T-helper 17 cell (primary cell): Measurements from ENCODE around the gene SSBP4. TPM values are rescaled to one million over a fixed set of nuclear protein-coding genes. Genes with fewer than 3 reads are reported as not detected.
A peak's percentile ranks its signal among the peaks of the same experiment; 100 is the strongest.

Source experiments
- ATAC-seq: fragments of 150-1000 bp; cut with Tn5 transposase; 2 replicates; pipeline ENCODE4 v1.10.0; 2021; ENCODE audit warnings: mild to moderate bottlenecking, moderate library complexity
- DNase-seq, 3 donors: peaks; one replicate each; pipeline versions ENCODE4 v3.0.0 to v3.0.0-alpha.2; 2020 to 2021
- H3K9me3 ChIP-seq: one replicate; pipeline ENCODE4 v1.7.0; 2013; ENCODE audit warnings: low read length, mild to moderate bottlenecking; ENCODE audit not compliant: control insufficient read depth, poor library complexity, severe bottlenecking
- H3K27ac Mint-ChIP-seq: one replicate; pipeline ENCODE4 v1.8.0; 2022; ENCODE audit warnings: mild to moderate bottlenecking, moderate library complexity, mixed read lengths
- H3K27me3 Mint-ChIP-seq: one replicate; pipeline ENCODE4 v1.8.0; 2022; ENCODE audit warnings: mixed read lengths
- H3K36me3 Mint-ChIP-seq: one replicate; pipeline ENCODE4 v1.8.0; 2022; ENCODE audit warnings: low read depth, mixed read lengths
- H3K4me1 Mint-ChIP-seq: one replicate; pipeline ENCODE4 v1.8.0; 2022; ENCODE audit warnings: mild to moderate bottlenecking, mixed read lengths
- H3K4me3 Mint-ChIP-seq: one replicate; pipeline ENCODE4 v1.8.0; 2022; ENCODE audit warnings: mild to moderate bottlenecking, moderate library complexity, mixed read lengths
- total RNA-seq, 4 donors: library from RNA in 2 of 4; stranded (reverse) in 2 of 4; gene quantifications; one replicate each; pipeline ENCODE4 v1.2.3 and lab custom pipeline; 2022 to 2026

SSBP4 gene
- total RNA-seq, 2 donors from 2014 or later, result 112 to 113 TPM

- H3K27ac Mint-ChIP-seq, result peak overlapping the region; percentile 79
- no peaks in the 10 kb centered on the region for H3K36me3 Mint-ChIP-seq
- H3K27me3 Mint-ChIP-seq, result no peaks in the 10 kb centered on the region
- ATAC-seq, result peak; percentile 65
- H3K4me3 Mint-ChIP-seq, result peak overlapping the region; percentile 66
- peak; percentile 52 to 56 (median 53) for DNase-seq
- no peaks in the 10 kb centered on the region for H3K9me3 ChIP-seq
- H3K4me1 Mint-ChIP-seq, result peaks cover 34% of the 10 kb centered on the region
Measured at GRCh38 chr19:18469069-18469846, 50.1 kb downstream of the SSBP4 start.

DNA sequence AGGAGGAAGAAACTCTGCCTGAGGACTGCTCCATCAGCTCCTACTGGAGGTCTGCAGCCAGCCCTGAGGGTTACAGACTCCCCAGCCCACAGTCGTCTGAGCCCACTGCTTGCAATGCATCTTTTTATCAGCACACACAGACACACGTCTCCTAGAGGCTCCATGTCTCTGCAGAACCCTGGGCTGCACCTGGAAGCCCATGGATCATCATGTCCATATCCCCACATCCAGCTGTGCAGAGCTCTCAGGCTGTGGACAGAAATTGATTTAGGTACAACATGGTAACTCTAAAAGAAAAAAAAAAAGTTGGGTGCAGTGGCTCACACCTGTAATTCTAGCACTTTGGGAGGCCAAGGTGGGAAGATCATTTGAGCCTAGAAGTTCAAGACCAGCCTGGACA is 51.6 kb downstream of the SSBP4 start:
- Mint-ChIP-seq H3K27me3 (no peaks in the 10 kb centered on the region), H3K4me3 (no peak overlapping the region), H3K36me3 (no peaks in the 10 kb centered on the region), H3K4me1 (peaks cover 47% of the 10 kb centered on the region), H3K27ac (peak overlapping the region; percentile 79)
- ATAC-seq (no peak), DNase-seq (no peak)
- H3K9me3 ChIP-seq, result no peaks in the 10 kb centered on the region

DNA sequence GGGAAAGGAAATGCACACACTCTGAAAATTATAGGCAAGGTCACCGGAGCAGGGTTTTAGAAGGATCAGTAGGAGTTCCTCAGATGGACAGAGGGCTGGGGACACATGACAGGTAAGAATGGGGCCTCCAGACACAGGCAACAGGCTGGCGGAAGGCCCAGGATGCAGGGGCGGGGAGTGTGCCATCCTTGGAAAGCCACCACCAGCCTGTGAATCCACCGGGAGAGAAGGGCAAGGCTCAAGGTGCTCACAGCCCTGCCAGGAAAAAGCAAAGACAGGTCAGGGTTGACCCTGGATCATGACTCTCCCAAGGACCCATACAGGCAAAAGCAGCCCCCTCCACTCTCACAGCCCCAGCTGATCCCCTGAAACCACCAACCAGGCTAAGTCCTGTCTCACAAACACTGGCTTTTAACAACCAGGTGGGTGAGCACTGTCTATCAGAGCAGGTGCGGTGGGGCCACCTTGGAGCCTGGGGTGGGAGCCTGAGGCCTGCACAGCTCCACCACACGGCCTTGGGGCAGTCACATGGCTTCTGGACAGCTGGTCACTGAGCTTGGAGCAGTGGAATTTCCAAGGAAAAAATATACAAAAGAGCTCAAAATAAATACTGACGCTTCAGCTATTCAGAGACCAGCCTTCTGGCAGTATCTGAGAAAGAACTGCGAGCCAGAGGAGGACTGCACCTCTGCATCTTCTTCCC is 54.0 kb downstream of the SSBP4 start:
- Mint-ChIP-seq H3K27me3 (no peaks in the 10 kb centered on the region), H3K4me1 (peaks cover 54% of the 10 kb centered on the region), H3K36me3 (no peaks in the 10 kb centered on the region), H3K27ac (peak overlapping the region; percentile 96), H3K4me3 (no peak overlapping the region)
- H3K9me3 ChIP-seq, result no peaks in the 10 kb centered on the region
- ATAC-seq (no peak), DNase-seq (no peak)

DNA sequence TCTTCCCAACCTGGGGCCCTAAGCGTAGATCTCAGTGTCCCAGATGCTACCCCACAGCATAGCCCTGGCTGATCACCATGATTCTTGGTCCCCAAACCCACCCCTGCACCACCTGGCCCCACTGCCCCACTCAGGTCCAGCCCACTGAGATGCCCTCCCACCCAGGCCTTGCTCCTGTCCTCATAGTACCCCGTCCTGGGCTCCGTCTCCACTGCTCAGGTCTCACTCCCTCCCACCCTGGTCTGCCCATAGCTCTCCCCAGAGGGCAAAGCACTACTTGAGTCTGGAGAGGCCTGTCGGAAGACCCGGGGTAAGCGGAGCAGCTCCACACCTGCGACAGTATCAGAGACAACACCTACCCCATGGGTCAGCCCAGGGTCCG is 54.5 kb downstream of the SSBP4 start:
- no peak overlapping the region for H3K4me3 Mint-ChIP-seq
- ATAC-seq, result no peak
- no peak for DNase-seq
- H3K4me1 Mint-ChIP-seq, result peaks cover 55% of the 10 kb centered on the region
- H3K36me3 Mint-ChIP-seq, result no peaks in the 10 kb centered on the region
- H3K9me3 ChIP-seq, result no peaks in the 10 kb centered on the region
- H3K27me3 Mint-ChIP-seq, result no peaks in the 10 kb centered on the region
- peak overlapping the region; percentile 96 for H3K27ac Mint-ChIP-seq

- ATAC-seq, result no peak
- peaks cover 57% of the 10 kb centered on the region for H3K4me1 Mint-ChIP-seq
- no peaks in the 10 kb centered on the region for H3K36me3 Mint-ChIP-seq
- no peaks in the 10 kb centered on the region for H3K27me3 Mint-ChIP-seq
- H3K27ac Mint-ChIP-seq, result peak overlapping the region; percentile 96
- no peaks in the 10 kb centered on the region for H3K9me3 ChIP-seq
- peak overlapping the region; percentile 49 for H3K4me3 Mint-ChIP-seq
- DNase-seq, result no peak
Measured at GRCh38 chr19:18474366-18474887, 55.2 kb downstream of the SSBP4 start.

DNA sequence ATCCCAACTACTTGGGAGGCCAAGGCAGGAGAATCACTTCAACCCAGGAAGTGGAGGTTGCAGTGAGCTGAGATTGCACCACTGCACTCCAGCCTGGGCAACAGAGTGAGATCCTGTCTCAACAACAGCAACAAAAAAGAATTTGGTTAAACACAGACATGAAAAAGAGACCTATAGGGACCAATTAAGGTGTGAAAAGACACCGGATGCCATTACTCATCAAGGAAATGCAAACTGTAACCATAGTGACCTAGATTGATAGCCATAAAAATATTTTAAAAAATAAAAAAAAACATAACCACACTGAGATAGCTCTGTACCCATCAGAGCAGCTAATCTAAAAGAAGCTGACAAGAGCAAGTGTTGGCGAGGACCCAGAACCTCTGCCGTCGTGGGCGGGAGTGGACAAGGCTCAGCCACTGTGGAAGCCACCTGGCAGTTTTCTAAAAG is 55.8 kb downstream of the SSBP4 start:
- Mint-ChIP-seq H3K4me3 (peak overlapping the region; percentile 74), H3K27ac (peak overlapping the region; percentile 96), H3K27me3 (no peaks in the 10 kb centered on the region), H3K36me3 (no peaks in the 10 kb centered on the region), H3K4me1 (peaks cover 62% of the 10 kb centered on the region)
- ATAC-seq, result peak; percentile 83
- H3K9me3 ChIP-seq, result no peaks in the 10 kb centered on the region
- peak in 1 of 3 donors; percentile 31 for DNase-seq

GRCh38 chr19:18475762-18476331 is 56.6 kb downstream of the SSBP4 start:
- Mint-ChIP-seq H3K27me3 (no peaks in the 10 kb centered on the region), H3K27ac (peak overlapping the region; percentile 96), H3K36me3 (no peaks in the 10 kb centered on the region), H3K4me3 (peak overlapping the region; percentile 74), H3K4me1 (peaks cover 61% of the 10 kb centered on the region)
- ATAC-seq, result no peak
- no peak for DNase-seq
- H3K9me3 ChIP-seq, result no peaks in the 10 kb centered on the region

GRCh38 chr19:18476507-18477041 is 57.4 kb downstream of the SSBP4 start:
- no peak for ATAC-seq
- peaks cover 66% of the 10 kb centered on the region for H3K4me1 Mint-ChIP-seq
- no peaks in the 10 kb centered on the region for H3K36me3 Mint-ChIP-seq
- DNase-seq, result no peak
- peak overlapping the region; percentile 97 for H3K27ac Mint-ChIP-seq
- H3K27me3 Mint-ChIP-seq, result no peaks in the 10 kb centered on the region
- H3K9me3 ChIP-seq, result no peaks in the 10 kb centered on the region
- peak overlapping the region; percentile 82 for H3K4me3 Mint-ChIP-seq

- no peak for DNase-seq
- peak overlapping the region; percentile 82 for H3K4me3 Mint-ChIP-seq
- no peak for ATAC-seq
Measured at GRCh38 chr19:18477042-18477779, 58.0 kb downstream of the SSBP4 start.

GRCh38 chr19:18477974-18478373 is 58.8 kb downstream of the SSBP4 start:
- Mint-ChIP-seq H3K36me3 (no peaks in the 10 kb centered on the region), H3K27ac (peak overlapping the region; percentile 97), H3K4me3 (peak overlapping the region; percentile 82), H3K4me1 (peaks cover 69% of the 10 kb centered on the region), H3K27me3 (no peaks in the 10 kb centered on the region)
- no peaks in the 10 kb centered on the region for H3K9me3 ChIP-seq
- no peak for DNase-seq
- ATAC-seq, result no peak

More at GRCh38 chr19:18477042-18477779, 58.0 kb downstream of the SSBP4 start:
- no peaks in the 10 kb centered on the region for H3K36me3 Mint-ChIP-seq
- H3K27ac Mint-ChIP-seq, result peak overlapping the region; percentile 97
- no peaks in the 10 kb centered on the region for H3K27me3 Mint-ChIP-seq
- H3K9me3 ChIP-seq, result no peaks in the 10 kb centered on the region
- peaks cover 67% of the 10 kb centered on the region for H3K4me1 Mint-ChIP-seq

- H3K36me3 Mint-ChIP-seq, result no peaks in the 10 kb centered on the region
- DNase-seq (peak in 2 of 3 donors; percentile 29 to 44), ATAC-seq (peak; percentile 54)
- H3K27ac Mint-ChIP-seq, result peak overlapping the region; percentile 97
- H3K9me3 ChIP-seq, result no peaks in the 10 kb centered on the region
- no peaks in the 10 kb centered on the region for H3K27me3 Mint-ChIP-seq
- peaks cover 68% of the 10 kb centered on the region for H3K4me1 Mint-ChIP-seq
- peak overlapping the region; percentile 86 for H3K4me3 Mint-ChIP-seq
Measured at GRCh38 chr19:18478545-18479311, 59.5 kb downstream of the SSBP4 start.
